Upper lobe of left lung (tissue), 6 donors: ENCODE results near the gene SLC6A19. TPM values are rescaled to one million over a fixed set of nuclear protein-coding genes. Genes with fewer than 3 reads are reported as not detected.

Source experiments
- ATAC-seq, 2 donors: fragments of 200-7000 bp; cut with Tn5 transposase; one replicate each; pipeline ENCODE4 v1.9.1; 2022; ENCODE audit warnings: mild to moderate bottlenecking in 2 of 2, moderate library complexity in 2 of 2; ENCODE audit not compliant: low FRiP score in 2 of 2
- DNase-seq, 2 donors: peaks; one replicate each; pipeline ENCODE4 v3.0.0-alpha.2; 2019 to 2020
- H3K27ac ChIP-seq, 4 donors: fragments of 200-600 bp; sonication (generic); one replicate each; pipeline ENCODE4 v1.5.1; 2016 to 2019
- H3K27me3 ChIP-seq, 4 donors: fragments of 200-600 bp; sonication (generic); one replicate each; pipeline ENCODE4 v1.5.1; 2017 to 2019
- H3K36me3 ChIP-seq, 4 donors: fragments of 200-600 bp; sonication (generic); one replicate each; pipeline ENCODE4 v1.5.1; 2016 to 2019
- H3K4me1 ChIP-seq, 4 donors: fragments of 200-600 bp; sonication (generic); one replicate each; pipeline ENCODE4 v1.5.1; 2018 to 2019
- H3K4me3 ChIP-seq, 4 donors: fragments of 200-600 bp; sonication (generic); one replicate each; pipeline ENCODE4 v1.5.1; 2017 to 2019; ENCODE audit warnings: mild to moderate bottlenecking in 2 of 4, moderate library complexity in 1 of 4
- H3K9me3 ChIP-seq, 4 donors: fragments of 200-600 bp; sonication (generic); one replicate each; pipeline ENCODE4 v1.5.1; 2018 to 2019
- EP300 ChIP-seq, 4 donors: sonication (generic); formaldehyde crosslinking; IDR thresholded peaks; one replicate each; pipeline ENCODE4 v1.5.1; 2017; ENCODE audit warnings: antibody characterized with exemption in 4 of 4, control low read depth in 2 of 4
- POLR2A ChIP-seq, 4 donors: fragments of 450-650 bp; IDR thresholded peaks; one replicate each; pipeline ENCODE4 v1.5.1; 2016 to 2017; ENCODE audit warnings: antibody characterized with exemption in 4 of 4, mild to moderate bottlenecking in 2 of 4
- POLR2AphosphoS5 ChIP-seq, 2 donors: sonication (generic); formaldehyde crosslinking; IDR thresholded peaks; one replicate each; pipeline ENCODE4 v1.5.1; 2017; ENCODE audit warnings: antibody characterized with exemption in 2 of 2
- WGBS, 2 donors: methylation state at CpG; one replicate each; pipeline ENCODE4 v1.1.5; 2017 to 2018; 5-methylcytosine and 5-hydroxymethylcytosine counted together
- total RNA-seq, 6 donors: library from RNA; depleted of rRNA in 4 of 6; stranded (reverse); fragments of >200 nt in 4 of 6; gene quantifications; one replicate each; pipeline versions ENCODE4 v1.1.0 to v1.2.1, GENCODE V29; 2016 to 2021
- TF ChIP-seq, protein P1 (sequence below), 6 experiments: fragments of 450-650 bp in 4 of 6; fragments of 200-600 bp in 2 of 6; sonication (generic) in 2 of 6; IDR thresholded peaks; one replicate each; pipeline ENCODE4 v1.5.1; 2016 to 2019; ENCODE audit warnings: antibody characterized with exemption in 6 of 6
- donor health status: DM: no; HTN: no; CAD: no; lungs with moderate emphysema.
- donor health status: DM: no; HTN: yes; CAD: no; lungs with severe emphysema.

The SLC6A19 gene
- total RNA-seq, 6 donors from 2014 or later = 0.03 to 0.06 TPM; not detected in 4

DNA sequence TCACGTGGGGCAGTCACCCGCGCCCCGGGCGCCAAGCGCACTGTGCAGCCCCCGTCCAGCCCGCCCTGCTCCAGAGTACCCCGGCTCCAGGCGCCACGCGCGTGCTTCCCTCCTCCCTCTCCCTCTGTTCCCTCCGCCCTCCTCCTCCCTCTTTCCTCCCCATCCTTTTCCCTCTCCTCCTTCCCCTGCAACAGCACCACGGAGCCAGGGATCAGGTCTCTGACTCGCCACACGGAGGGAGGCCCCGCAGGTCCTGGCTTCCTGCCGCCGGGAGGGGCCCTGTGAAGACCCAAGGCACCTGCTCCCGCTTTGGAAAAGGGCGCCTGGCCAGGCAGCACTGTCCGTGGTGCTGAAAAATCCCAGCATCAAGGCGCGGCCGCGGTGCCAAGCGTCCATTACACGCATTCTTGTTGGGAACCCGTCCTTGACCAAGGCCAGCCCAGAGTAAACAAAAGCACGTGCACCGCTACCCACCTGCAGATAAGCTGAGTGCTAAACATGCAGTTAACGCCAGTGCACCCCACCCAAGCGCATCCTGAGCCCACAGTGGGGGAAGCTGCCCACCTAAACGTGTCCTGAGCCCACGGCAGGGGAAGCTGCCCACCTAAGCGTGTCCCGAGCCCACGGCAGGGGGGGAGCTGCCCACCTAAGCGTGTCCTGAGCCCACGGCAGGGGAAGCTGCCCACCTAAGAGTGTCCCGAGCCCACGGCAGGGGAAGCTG lies 45.5 kb downstream of the SLC6A19 start:
- H3K4me3 ChIP-seq = no peak overlapping the region
- no peaks in the 10 kb centered on the region for H3K9me3 ChIP-seq
- H3K4me1 ChIP-seq = peaks cover 0 to 9% (median 0%) of the 10 kb centered on the region in 4 donors
- H3K27ac ChIP-seq = no peak overlapping the region
- ATAC-seq = peak in 1 of 2 donors; percentile 19
- peaks cover 0 to 21% (median 5%) of the 10 kb centered on the region in 4 donors for H3K27me3 ChIP-seq
- WGBS, 2 donors = 27 to 30% methylated on average over 28 to 43 of the region's 43 CpGs
- TF ChIP-seq EP300 (IDR thresholded peaks at IDR 0.05) (no peak), POLR2AphosphoS5 (IDR thresholded peaks at IDR 0.05) (no peak), POLR2A (IDR thresholded peaks at IDR 0.05) (no peak)
- TF ChIP-seq, protein P1, sequence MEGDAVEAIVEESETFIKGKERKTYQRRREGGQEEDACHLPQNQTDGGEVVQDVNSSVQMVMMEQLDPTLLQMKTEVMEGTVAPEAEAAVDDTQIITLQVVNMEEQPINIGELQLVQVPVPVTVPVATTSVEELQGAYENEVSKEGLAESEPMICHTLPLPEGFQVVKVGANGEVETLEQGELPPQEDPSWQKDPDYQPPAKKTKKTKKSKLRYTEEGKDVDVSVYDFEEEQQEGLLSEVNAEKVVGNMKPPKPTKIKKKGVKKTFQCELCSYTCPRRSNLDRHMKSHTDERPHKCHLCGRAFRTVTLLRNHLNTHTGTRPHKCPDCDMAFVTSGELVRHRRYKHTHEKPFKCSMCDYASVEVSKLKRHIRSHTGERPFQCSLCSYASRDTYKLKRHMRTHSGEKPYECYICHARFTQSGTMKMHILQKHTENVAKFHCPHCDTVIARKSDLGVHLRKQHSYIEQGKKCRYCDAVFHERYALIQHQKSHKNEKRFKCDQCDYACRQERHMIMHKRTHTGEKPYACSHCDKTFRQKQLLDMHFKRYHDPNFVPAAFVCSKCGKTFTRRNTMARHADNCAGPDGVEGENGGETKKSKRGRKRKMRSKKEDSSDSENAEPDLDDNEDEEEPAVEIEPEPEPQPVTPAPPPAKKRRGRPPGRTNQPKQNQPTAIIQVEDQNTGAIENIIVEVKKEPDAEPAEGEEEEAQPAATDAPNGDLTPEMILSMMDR (IDR thresholded peaks at IDR 0.05) = no peak
- H3K36me3 ChIP-seq = no peaks in the 10 kb centered on the region
- peak in 1 of 2 donors; percentile 86 for DNase-seq

DNA sequence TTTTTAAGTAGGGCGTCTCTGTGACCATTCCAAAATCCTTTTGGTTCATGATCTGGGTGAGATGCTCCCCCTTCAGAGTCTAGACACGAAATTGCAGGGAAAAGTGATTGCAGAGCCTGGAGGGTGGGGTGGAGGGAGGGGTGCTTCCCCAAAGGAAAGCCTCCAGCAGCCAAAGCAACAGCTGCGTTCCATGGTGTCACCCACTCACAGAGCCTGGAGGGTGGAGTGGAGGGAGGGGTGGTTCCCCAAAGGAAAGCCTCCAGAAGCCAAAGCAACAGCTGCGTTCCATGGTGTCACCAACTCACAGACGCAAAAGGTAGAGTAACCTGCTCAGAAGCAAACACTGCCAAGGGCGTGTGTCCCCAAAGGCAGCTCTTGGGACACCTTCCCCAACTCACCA lies 46.4 kb downstream of the SLC6A19 start:
- DNase-seq (no peak), ATAC-seq (no peak)
- WGBS, 2 donors = 62 to 73% methylated on average over 4 to 6 of the region's 6 CpGs
- TF ChIP-seq POLR2AphosphoS5 (IDR thresholded peaks at IDR 0.05) (no peak), POLR2A (IDR thresholded peaks at IDR 0.05) (no peak), EP300 (IDR thresholded peaks at IDR 0.05) (no peak)
- TF ChIP-seq, protein P1 (IDR thresholded peaks at IDR 0.05) = no peak
- peaks cover 0 to 9% (median 0%) of the 10 kb centered on the region in 4 donors for H3K4me1 ChIP-seq
- peaks cover 0 to 21% (median 5%) of the 10 kb centered on the region in 4 donors for H3K27me3 ChIP-seq
- H3K4me3 ChIP-seq = no peak overlapping the region
- H3K9me3 ChIP-seq = no peaks in the 10 kb centered on the region
- H3K27ac ChIP-seq = no peak overlapping the region
- no peaks in the 10 kb centered on the region for H3K36me3 ChIP-seq

DNA sequence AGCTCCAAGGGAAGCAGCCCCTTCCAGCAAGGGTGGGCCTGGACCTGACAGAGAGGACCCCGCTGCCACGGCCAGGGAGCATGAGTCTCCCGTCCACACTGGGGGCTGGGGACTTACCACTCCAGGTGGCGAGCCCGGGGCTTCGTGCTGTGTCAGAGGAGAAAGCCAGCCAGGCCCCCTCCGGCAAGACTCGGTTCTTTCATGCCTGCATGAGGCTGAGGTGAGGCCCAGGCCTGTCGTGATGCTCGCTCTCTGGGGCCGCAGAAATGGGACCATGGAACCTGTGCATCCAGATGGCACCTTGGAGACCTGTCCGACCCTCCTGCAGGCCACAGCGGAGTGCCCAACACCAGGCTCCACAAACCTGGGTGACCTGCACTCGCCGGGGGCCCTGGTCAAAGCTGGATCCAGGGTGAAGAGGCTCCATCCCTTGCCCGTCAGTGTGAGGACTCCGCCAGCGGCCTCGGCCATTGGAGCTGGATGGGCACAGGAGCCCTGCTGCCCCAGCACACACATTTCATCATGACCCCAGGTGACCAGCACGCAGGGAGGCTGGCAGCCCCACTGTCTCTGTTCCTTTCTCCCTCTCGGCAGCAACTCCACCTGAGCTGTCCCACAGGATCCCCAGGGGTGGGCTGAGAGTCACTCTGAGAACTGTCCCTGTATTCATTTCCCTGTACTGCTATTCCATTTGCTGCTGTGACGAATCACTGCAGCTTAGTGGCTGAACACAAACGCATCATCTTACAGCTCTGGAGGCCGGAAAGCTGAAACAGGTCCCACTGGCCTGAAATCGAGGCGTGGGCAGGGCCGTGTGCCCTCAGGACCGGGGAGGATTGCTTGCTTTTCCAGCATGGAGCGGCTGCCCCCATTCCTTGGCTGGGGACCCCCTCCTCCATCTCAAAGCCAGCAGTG lies 48.2 kb downstream of the SLC6A19 start:
- Histone ChIP-seq H3K4me3 (no peak overlapping the region), H3K27me3 (peaks cover 0 to 21% (median 5%) of the 10 kb centered on the region in 4 donors), H3K36me3 (no peaks in the 10 kb centered on the region), H3K4me1 (peaks cover 0 to 9% (median 0%) of the 10 kb centered on the region in 4 donors), H3K27ac (no peak overlapping the region), H3K9me3 (no peaks in the 10 kb centered on the region)
- 60 to 80% methylated on average over 10 to 29 of the region's 29 CpGs for WGBS, 2 donors
- ATAC-seq = no peak
- TF ChIP-seq, protein P1 (IDR thresholded peaks at IDR 0.05) = no peak
- TF ChIP-seq EP300 (IDR thresholded peaks at IDR 0.05) = no peak
- no peak for TF ChIP-seq POLR2AphosphoS5 (IDR thresholded peaks at IDR 0.05)
- TF ChIP-seq POLR2A (IDR thresholded peaks at IDR 0.05) = no peak
- peak in 1 of 2 donors; percentile 72 for DNase-seq

DNA sequence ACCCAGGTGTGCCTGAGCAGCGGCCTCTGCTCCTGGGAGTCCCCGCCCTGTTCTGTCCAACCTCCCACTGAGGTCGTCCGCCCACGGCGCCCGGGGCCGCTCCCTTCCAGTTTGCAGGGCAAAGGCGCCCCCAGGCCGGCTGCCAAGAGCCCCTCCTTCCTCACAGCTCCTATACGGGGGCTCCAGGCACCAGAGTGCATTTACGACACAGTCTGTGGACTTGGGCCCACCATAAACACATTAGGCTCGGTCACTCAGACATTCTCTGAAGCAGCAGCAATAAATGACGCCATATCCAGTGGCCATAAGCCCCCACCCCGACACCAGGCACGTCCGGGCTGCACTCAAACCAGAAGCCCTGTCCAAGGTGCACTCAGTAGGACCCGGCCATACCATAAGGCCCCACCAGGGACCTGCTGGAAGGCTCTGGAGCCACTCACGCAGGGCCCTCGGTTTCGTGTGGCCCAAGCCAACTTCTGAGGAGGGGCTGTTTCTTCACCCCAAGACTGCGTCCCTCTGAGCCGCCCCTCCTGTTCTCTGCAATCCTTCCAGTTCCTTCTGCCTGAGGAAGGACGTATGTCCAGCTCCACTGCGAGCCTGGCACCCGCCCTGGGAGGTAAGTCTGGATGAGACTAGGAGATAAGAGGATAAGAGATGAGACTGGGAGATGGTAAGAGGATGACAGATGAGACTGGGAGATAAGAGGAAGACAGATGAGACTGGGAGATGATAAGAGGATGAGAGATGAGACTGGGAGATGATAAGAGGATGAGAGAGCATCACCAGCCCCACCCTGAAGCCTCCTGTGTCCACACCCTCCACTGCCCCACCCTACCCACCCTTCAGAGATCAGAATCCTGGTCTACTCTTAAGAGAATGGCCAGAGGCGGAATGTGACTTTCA lies 50.5 kb downstream of the SLC6A19 start:
- no peaks in the 10 kb centered on the region for H3K36me3 ChIP-seq
- H3K27me3 ChIP-seq = no peaks in the 10 kb centered on the region
- H3K27ac ChIP-seq = no peak overlapping the region
- ATAC-seq (no peak), DNase-seq (peak in 1 of 2 donors; percentile 79)
- no peak for TF ChIP-seq POLR2AphosphoS5 (IDR thresholded peaks at IDR 0.05)
- TF ChIP-seq, protein P1 (IDR thresholded peaks at IDR 0.05) = no peak
- TF ChIP-seq POLR2A (IDR thresholded peaks at IDR 0.05) = no peak
- no peak for TF ChIP-seq EP300 (IDR thresholded peaks at IDR 0.05)
- H3K9me3 ChIP-seq = no peaks in the 10 kb centered on the region
- 68 to 70% methylated on average over 24 to 27 of the region's 27 CpGs for whole genome bisulfite sequencing, 2 donors
- H3K4me1 ChIP-seq = no peaks in the 10 kb centered on the region
- no peak overlapping the region for H3K4me3 ChIP-seq
